GM18517 (cell line): Measurements from ENCODE around the gene AGO3.

Source experiments
- ATAC-seq: cut with Tn5 transposase; IDR thresholded peaks from one replicate; pipeline ENCODE4 v1.9.1; 2021; ENCODE audit warnings: mild to moderate bottlenecking, moderate library complexity; ENCODE audit not compliant: unreplicated experiment

Gene AGO3

GRCh38 chr1:36094621-36095061 is 163.7 kb downstream of the AGO3 start:
- ATAC-seq, result no peak

GRCh38 chr1:36095760-36096405 is 165.0 kb downstream of the AGO3 start:
- ATAC-seq, result no peak

DNA sequence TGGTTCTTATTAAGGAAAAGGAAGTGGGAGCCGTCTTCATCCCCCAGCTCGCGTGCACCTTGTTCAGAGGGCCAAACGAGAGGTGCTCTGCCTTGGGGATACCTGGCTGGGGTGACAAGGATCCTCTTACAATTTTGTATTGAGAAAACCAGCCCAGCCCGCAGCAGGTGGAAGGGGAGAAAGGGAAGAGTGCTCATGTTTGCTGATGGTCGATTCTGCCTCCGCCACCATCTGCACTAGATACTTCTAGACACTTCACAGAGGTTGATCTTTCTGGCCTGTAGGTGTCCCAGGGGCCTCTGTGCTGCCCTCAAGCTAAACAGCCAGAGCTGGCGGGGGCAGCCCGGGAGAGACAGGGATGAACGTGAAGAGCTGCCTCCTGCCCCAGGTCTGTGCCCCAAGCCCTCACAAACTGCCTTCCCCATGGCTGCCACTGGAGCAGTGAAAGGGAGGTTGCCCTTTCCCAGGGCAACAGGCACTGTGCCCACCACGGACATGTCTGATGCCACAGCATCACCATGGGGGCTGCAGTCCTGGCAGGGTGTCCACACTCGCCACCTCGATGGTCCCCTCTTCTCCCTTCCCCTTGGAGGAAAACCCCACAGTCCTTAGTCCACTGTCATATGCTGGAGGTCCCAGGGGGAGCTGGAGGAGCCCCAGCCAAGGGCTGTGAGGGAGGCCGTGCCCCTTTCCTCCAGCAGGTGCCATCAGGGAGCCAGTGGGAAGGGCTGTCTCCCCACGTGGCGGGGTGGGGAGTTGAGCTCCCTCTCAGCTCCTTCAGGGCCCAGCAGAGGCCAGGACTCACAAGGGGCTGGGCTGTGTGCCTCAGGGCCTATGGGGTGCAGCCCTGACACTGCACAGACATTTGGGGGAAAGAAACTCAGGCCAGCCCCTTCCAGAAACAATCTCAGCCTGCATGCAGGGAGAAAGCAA is 165.9 kb downstream of the AGO3 start:
- no peak for ATAC-seq

GRCh38 chr1:36097693-36098585 is 167.0 kb downstream of the AGO3 start:
- ATAC-seq, result no peak

- no peak for ATAC-seq
Observed at GRCh38 chr1:36098650-36099365, 167.9 kb downstream of the AGO3 start.

DNA sequence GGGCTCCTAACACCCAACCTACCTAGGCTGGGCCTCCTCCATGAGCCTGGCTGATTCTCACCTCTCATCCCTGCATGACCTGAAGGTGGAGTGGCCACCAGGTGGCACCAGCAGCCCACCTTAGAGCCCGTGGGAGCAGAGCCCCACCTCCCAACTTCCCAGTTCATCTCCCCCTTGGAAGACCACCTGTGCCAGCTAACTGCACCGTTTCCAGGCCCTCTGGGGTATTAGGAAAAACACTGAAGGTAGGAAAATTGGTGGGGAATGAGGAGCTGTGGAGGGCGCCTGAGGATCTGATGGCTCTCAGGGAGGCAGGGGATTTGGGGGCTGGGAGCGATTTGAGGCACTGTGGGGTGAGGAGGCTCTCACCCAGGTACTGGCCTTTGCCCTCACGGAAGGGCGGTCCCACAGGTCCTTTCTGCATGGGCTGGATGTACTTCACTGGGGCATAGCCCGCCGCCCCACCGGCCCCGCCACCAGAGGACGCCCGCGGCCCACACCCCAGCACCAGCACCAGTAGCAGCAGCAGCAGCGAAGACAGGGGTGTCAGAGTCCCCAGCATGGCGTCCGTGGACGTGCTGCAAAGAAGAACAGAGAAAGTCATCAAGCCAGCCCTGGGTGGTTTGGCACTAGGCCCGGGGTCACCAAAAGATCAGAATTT is 168.9 kb downstream of the AGO3 start:
- ATAC-seq, result no peak

DNA sequence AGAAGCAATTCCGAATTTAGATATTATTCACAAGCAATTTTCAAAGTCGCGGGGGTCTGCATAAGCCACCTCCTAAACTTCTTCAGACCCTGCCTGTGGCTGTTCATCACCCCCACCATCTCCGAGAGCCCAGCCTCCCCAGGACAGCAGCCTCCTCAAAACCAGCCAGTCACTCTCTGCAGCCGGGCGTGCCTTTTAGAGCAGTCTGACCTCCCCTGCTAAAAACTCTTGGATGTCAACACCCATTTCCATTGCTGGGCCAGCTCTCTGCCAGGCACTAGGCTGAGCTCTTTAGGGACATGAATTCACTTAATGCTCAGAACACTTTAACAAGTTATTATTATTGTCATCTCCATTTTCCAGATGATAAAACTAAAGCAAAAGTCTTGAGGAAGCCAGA is 169.5 kb downstream of the AGO3 start:
- no peak for ATAC-seq

DNA sequence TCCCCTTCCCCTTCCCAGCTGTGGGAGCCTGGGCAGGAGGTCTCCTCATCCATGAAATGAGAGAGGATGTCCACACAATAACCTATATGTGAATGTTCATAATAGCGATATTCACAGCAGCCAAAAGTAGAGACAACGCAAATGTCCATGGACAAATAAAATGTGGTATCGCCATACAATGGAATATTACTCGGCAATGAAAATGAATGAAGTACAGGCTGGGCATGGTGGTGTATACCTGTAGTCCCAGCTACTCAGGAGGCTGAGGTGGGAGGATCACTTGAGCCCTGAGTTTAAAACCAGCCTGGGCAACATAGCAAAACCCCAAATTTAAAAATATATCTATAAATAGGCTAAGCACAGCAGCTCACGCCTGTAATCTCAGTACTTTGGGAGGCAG is 170.6 kb downstream of the AGO3 start:
- ATAC-seq, result no peak

- ATAC-seq, result no peak
Observed at GRCh38 chr1:36106269-36106668, 175.4 kb downstream of the AGO3 start.

DNA sequence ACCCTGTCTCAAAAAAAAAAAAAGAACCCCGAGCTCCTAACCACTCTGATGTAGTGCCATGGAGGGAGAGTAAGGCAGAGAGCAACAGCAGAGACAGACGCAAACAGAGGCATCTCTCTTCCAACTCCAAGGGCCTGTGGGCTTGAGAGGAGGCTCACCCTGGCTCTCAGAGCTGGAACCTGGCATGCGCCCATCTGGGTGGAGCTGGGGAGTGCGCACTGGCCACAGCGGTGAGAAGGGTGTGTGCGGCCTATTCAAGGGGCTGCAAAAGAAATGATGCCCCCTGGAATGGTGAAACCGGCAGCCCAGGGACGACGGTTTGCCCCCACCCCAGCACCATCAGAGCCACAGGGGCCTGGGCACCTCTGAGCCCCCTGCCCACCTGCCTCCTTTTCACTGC is 176.5 kb downstream of the AGO3 start:
- no peak for ATAC-seq

DNA sequence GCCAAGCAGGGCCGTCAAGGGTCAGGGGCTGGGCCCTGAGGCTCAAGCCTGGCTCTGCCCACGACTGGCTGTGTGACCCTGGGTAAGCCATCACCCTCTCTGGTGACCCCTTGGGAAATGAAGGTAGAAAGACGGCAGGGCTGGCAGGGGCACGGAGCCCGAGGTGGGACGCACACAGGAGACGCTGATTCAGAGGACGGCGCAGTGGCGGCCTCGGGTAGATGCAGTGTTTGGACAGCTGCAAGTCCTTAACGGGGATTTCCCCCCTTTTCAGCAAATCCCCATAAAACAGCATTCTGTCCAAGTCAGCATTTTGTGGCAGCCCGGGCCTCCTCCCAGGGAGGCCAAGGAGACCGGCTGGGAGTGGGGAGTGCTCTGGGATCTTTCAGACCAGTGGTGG is 177.4 kb downstream of the AGO3 start:
- ATAC-seq, result no peak

GRCh38 chr1:36109041-36109679 is 178.3 kb downstream of the AGO3 start:
- ATAC-seq, result no peak

DNA sequence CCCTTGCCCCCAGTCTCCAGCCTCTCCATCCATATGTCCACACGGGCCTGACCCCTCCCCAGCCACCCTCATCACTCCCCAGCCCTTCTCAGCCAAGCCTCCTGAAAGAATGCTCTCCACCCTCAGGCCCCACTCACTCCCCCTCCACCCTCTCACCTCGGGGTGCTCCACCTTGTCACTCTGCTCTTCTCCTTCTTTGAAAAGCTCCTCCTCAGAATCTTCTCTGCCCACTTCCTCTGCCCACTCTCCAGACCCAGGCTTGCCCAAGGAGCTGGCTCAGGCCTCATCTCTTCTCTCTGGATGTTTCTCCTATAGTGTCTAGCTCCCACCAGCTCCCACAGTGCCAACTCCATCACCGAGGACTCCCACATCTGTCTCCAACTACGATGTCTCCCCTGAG is 180.2 kb downstream of the AGO3 start:
- no peak for ATAC-seq

- ATAC-seq, result no peak
Observed at GRCh38 chr1:36112823-36113222, 181.9 kb downstream of the AGO3 start.

GRCh38 chr1:36114371-36114770 is 183.5 kb downstream of the AGO3 start:
- ATAC-seq, result no peak

DNA sequence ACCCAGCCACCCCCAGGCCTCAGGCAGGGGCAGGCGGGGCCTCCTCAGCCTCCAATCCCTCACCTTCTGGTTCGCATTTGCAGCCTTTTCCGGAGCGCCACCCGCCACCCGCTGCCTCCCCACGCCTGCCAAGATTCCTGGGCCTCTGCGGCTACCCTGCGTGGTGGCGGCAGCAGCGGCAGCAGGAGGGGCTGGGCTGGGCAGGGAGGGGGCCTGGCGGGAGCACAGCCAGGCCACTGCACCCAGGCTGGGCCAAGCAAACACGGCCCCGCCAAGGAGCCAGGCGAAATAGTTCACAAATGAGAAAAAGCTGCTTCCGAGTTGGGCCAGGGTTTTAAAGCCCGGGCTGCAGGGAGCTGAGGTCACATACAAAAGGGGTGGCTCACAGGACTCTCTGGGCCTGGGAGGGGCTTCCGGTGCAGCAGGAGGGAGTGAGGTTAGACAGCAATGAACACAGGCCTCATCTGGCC is 184.3 kb downstream of the AGO3 start:
- no peak for ATAC-seq

GRCh38 chr1:36115931-36116330 is 185.0 kb downstream of the AGO3 start:
- ATAC-seq, result no peak

- ATAC-seq, result no peak
Observed at GRCh38 chr1:36116901-36117300, 186.0 kb downstream of the AGO3 start.

GRCh38 chr1:36118447-36119204 is 187.7 kb downstream of the AGO3 start:
- ATAC-seq, result no peak
